ENCODE data around the gene SH3BP1. TPM values are rescaled to one million over a fixed set of nuclear protein-coding genes. Genes with fewer than 3 reads are reported as not detected.
A peak's percentile ranks its signal among the peaks of the same experiment; 100 is the strongest.

The SH3BP1 gene
- total RNA-seq, 1 donor from 2014 or later: 34.1 TPM

DNA sequence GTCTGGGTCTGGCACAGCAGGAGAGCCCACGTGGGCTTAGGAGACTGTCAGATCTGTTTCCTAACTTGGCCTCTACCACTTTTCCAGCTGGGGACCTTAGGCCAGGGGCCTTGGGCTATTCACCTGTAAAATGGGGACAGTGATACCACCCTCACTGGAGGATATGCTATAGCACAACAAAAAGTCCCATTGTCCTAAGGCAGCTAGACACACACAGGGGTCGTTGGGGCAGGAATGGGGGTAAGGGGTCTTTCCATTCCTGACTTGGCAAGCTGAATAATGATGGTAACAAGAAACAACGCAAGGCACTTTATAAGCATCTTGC, 2.6 kb upstream of the SH3BP1 start:
- TF ChIP-seq, protein P1, sequence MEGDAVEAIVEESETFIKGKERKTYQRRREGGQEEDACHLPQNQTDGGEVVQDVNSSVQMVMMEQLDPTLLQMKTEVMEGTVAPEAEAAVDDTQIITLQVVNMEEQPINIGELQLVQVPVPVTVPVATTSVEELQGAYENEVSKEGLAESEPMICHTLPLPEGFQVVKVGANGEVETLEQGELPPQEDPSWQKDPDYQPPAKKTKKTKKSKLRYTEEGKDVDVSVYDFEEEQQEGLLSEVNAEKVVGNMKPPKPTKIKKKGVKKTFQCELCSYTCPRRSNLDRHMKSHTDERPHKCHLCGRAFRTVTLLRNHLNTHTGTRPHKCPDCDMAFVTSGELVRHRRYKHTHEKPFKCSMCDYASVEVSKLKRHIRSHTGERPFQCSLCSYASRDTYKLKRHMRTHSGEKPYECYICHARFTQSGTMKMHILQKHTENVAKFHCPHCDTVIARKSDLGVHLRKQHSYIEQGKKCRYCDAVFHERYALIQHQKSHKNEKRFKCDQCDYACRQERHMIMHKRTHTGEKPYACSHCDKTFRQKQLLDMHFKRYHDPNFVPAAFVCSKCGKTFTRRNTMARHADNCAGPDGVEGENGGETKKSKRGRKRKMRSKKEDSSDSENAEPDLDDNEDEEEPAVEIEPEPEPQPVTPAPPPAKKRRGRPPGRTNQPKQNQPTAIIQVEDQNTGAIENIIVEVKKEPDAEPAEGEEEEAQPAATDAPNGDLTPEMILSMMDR (IDR thresholded peaks at IDR 0.05): no peak
- TF ChIP-seq POLR2A (IDR thresholded peaks at IDR 0.05) (no peak), POLR2AphosphoS5 (IDR thresholded peaks at IDR 0.05; ENCODE audit: insufficient read depth in 1 of 2, low read depth in 1 of 2) (no peak)

DNA sequence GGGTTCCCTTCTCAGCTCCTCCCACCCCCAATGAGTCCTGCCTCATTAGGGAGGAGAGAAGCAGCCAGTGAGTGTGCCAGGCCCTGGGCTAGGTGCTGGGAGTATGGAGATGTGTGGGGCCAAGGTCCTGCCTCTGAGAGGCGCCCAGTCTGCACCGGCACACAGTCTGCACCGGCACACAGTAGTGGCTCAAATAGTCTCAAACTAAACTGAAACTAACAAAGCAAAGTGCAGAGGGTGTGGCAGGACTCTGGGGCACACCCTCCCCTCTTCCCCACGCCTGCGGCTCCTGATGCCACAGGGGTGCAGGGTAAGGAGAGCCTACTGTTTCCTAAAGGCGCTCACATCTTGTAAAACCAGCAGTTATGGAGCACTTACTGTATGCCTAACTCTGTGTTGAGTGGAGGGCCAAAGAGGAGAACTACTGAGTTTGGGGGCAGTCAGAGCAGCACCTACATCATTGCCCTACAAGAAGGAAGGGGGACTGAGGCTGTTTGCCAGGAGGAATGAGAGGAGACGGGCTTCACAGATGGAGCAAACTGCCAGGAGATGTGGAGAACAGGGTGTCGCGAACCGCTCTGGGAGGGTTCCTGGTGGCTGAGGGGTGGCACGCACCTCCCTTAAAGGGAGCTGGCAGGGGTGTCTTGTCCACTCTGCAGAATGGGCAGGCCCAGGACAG, 939 bp upstream of the SH3BP1 start:
- Histone ChIP-seq H3K9me3 (no peaks in the 10 kb centered on the region), H3K36me3 (no peaks in the 10 kb centered on the region), H3K4me1 (peaks cover 82% of the 10 kb centered on the region), H3K4me3 (peak overlapping the region; percentile 59 to 88), H3K27ac (peak overlapping the region; percentile 80), H3K27me3 (no peaks in the 10 kb centered on the region)
- DNase-seq (ENCODE audit: extremely low spot score in 2 of 2): no peak
- TF ChIP-seq POLR2A (IDR thresholded peaks at IDR 0.05) (no peak), POLR2AphosphoS5 (IDR thresholded peaks at IDR 0.05; ENCODE audit: insufficient read depth in 1 of 2, low read depth in 1 of 2) (no peak)
- TF ChIP-seq, protein P1 (IDR thresholded peaks at IDR 0.05): no peak
- intact Hi-C loops (cut with DNase I): no loop called here

More for the DNA sequence above, 2.6 kb upstream of the SH3BP1 start:
- peak overlapping the region; percentile 5 for H3K27ac ChIP-seq
- peaks cover 84% of the 10 kb centered on the region for H3K4me1 ChIP-seq
- intact Hi-C loops (cut with DNase I): no loop called here
- H3K36me3 ChIP-seq: peaks cover 0 to 6% of the 10 kb centered on the region in 2 donors
- no peak for DNase-seq (ENCODE audit: extremely low spot score in 2 of 2)
- H3K4me3 ChIP-seq: no peak overlapping the region
- H3K27me3 ChIP-seq: no peaks in the 10 kb centered on the region
- H3K9me3 ChIP-seq: no peaks in the 10 kb centered on the region

DNA sequence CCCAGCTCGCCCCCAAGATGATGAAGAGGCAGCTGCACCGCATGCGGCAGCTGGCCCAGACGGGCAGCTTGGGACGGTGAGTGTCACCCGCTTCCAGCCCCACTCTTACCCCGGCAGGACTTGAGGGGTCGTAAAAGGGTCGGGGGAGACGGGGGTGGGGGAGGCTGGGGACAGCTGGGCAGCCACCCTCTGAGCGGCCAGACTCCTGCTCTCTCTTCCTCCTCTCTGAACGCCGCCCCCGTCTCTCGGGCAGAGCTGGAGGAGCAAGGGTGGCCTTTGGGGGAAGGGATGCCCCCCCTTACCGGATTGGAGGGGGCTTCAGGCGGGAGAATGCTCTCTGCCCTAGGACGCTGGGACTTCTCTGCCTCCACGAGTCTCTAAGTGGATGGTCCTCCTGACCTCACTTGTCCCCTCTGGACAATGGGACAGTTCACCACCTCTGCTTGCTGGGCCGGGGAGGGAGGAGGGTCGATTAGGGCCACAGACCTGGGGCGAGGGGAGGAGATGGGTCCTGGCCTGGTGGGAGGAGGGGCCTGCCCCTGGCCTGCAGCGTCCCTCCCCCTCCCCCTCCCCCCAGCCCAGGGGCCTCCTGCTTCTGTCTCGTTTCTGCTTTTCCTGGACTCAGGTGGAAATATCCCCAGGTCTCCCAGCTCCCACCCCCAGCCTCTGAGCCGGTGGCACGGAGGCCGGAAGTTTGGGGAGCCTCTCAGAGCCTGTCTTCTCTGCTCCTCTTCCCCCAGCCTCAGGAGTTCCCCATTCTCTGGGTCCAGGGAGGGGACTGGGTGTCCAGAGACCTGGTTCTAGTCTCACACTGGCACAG, 512 bp downstream of the SH3BP1 start:
- Histone ChIP-seq H3K9me3 (no peaks in the 10 kb centered on the region), H3K27me3 (no peaks in the 10 kb centered on the region), H3K4me1 (peaks cover 70% of the 10 kb centered on the region), H3K4me3 (peak overlapping the region; percentile 59 to 88), H3K27ac (peak overlapping the region; percentile 80), H3K36me3 (no peaks in the 10 kb centered on the region)
- no peak for DNase-seq (ENCODE audit: extremely low spot score in 2 of 2)
- TF ChIP-seq, protein P1 (IDR thresholded peaks at IDR 0.05): no peak
- TF ChIP-seq POLR2A (IDR thresholded peaks at IDR 0.05) (no peak), POLR2AphosphoS5 (IDR thresholded peaks at IDR 0.05; ENCODE audit: insufficient read depth in 1 of 2, low read depth in 1 of 2) (no peak)
- intact Hi-C loops (cut with DNase I): loop anchor here (5.0 to 10.0 kb wide), 2 partner anchors 37 to 155 kb away; partner anchors contain the start of gene LGALS1

DNA sequence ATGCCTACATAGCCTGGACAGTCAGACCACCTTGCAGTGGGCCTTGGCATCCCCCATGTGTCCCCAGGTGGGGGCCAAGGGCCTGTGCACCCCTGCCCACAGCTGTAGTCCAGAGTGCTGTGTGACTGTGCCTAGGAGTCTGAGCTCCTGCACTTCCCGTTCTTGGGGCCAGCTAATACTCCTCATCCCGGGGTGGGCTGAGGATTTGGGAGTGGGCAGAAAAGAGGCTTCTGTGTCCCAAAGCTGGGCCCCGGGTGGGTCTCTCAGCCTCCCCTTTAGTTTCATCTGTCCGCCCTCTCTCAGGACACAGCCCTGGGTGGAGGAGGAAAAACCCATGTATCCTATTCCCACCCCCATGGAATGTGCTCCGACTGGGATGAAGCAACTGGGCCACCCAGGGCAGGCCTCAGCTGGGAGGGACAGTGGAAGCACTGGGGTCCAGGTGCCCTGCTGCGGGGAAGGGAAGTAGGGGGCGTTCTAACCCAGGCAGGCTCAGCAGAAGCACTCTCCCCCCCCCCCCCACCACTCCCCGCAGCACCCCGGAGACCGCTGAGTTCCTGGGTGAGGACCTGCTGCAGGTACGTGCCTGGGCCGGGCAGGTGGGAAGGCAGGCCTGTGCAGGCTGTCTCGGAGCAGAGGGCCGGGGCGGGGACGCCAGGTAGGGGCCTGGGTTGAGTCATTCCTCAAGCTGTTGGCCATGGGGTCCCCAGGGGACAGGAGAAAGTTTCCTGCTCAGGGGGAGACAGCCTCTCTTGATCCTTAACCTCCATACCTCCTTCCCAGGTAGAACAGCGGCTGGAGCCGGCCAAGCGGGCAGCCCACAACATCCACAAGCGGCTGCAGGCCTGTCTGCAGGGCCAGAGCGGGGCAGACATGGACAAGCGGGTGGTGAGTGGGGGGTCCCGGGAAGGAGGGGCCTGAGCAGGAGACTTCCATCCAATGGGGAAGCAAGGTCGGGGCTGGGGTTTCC, 1.4 kb downstream of the SH3BP1 start:
- Histone ChIP-seq H3K27me3 (no peaks in the 10 kb centered on the region), H3K27ac (peak overlapping the region; percentile 80), H3K36me3 (no peaks in the 10 kb centered on the region), H3K4me1 (peaks cover 61% of the 10 kb centered on the region), H3K4me3 (peak overlapping the region; percentile 59 to 88), H3K9me3 (no peaks in the 10 kb centered on the region)
- DNase-seq (ENCODE audit: extremely low spot score in 2 of 2): no peak
- intact Hi-C loops (cut with DNase I): loop anchor here (5.0 to 10.0 kb wide), 2 partner anchors 36 to 154 kb away; partner anchors contain the start of gene LGALS1
- TF ChIP-seq POLR2A (IDR thresholded peaks at IDR 0.05) (no peak), POLR2AphosphoS5 (IDR thresholded peaks at IDR 0.05; ENCODE audit: insufficient read depth in 1 of 2, low read depth in 1 of 2) (no peak)
- TF ChIP-seq, protein P1 (IDR thresholded peaks at IDR 0.05): no peak
